G401 (cell line): ENCODE measurements around the gene KIF4A. TPM values are rescaled to one million over a fixed set of nuclear protein-coding genes. Genes with fewer than 3 reads are reported as not detected.
A peak's percentile ranks its signal among the peaks of the same experiment; 100 is the strongest.
"Not testable (repeated sequence)": the region's sequence is repeated elsewhere in the genome, so short reads cannot be mapped to it uniquely, and the experiment has no call there.

Source experiments
- DNase-seq: peaks from one replicate; pipeline ENCODE4 v3.0.0-alpha.2; 2015; ENCODE audit warnings: low spot score
- in situ Hi-C: cut with HindIII; loops from 2 replicates; pipeline ENCODE4 v1.10.0; 2016; ENCODE audit warnings: low sequenced_read_pairs, mixed read lengths
- total RNA-seq: library from RNA; depleted of rRNA; stranded (reverse); fragments of >200 nt; shearing (Covaris generic); gene quantifications from 2 replicates; pipeline ENCODE4 v1.2.3, GENCODE V29; 2014

The KIF4A gene
- total RNA-seq, 1 experiment from 2014 or later: 38.1 TPM

DNA sequence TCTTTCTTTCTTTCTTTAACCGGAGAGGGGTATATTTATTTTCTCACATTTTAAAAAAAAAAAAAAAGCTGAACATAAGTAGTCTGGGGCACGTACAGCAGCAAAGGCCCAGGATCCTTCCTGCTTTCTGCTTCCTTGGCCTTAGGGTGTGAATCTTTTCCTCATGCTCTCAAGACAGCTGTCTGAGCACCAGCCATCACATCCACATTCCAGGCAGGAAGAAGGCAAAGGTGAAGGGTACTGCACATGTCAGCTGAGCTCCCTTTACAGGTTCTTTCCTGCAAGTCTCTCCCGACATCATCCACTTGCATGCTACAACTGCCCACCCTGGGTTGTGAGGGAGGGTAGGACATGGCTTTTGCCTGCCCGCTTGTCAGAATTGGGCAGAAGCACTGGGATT is 69.6 kb downstream of the KIF4A start:
- in situ Hi-C loops: no loop called here
- no peak for DNase-seq

DNA sequence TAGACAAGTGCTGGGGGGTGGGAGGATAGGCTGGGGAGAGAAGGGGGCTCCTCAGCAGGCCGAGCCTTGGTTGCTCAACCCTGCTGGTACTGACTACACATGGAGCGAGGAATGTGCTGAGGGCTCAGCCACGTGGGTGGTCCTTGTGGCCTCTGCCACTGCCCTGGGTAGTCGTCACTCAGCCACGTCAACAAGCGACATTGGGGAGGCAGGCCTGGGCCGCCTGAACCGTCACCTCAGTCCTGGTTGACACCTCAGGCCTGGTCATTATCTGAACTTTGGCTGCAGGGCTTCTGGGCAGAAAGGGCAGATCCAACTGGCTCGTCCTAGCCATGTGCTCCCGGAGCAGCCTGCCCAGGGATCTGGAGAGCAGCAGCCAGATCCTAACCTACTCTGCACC is 70.5 kb downstream of the KIF4A start:
- in situ Hi-C loops: no loop called here
- DNase-seq: no peak

- DNase-seq, in situ Hi-C loops: not testable (repeated sequence)
Measured at GRCh38 chrX:70368731-70369130, 78.8 kb downstream of the KIF4A start.

GRCh38 chrX:70386235-70386634 is 96.3 kb downstream of the KIF4A start:
- in situ Hi-C loops: no loop called here
- DNase-seq: no peak

DNA sequence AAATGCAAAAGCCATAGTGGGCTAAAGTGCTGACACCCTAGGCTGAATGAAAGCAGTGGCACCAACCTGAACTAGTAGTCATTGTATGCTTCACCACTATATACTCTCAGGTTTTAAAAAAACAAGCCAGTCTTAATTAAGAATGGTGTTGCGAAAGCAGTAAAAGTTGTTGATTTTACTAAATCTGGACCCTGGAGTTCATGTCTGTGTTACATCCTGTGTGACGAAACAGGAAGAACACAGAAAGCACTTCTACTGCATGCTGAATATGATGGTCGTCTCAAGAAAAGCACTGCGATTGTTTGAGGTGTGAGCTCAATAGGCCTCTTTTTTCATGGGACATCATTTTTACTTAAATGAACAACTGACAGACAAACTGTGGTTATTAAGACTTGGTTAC is 109.0 kb downstream of the KIF4A start:
- no peak for DNase-seq
- in situ Hi-C loops: no loop called here

DNA sequence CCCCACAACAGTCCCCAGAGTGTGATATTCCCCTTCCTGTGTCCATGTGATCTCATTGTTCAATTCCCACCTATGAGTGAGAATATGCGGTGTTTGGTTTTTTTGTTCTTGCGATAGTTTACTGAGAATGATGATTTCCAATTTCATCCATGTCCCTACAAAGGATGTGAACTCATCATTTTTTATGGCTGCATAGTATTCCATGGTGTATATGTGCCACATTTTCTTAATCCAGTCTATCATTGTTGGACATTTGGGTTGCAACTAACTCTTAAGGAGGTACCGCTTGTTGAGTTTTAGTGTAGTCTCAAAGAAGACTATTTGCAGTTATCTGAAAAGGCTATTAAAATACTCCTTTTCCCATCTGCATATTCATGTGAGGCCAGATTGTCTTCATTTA is 110.3 kb downstream of the KIF4A start:
- in situ Hi-C loops, DNase-seq: not testable (repeated sequence)

DNA sequence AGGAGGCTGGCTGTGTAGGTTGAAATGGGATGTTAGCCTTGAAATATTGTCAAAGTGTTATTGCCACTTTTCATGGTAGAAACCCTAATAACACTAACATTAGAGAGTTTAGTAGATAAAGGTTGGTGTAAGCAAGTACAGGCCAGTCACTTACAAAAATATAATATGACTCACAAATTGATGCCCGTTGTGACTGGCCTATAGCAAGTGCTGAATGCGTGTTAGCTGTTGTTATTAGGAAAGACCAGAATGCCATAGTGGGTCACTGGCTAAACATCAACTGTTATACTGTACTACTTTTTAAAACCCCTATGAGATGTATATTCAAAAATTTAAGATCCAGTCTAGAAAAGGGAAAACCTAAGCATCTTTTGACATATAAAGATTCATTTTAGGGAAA is 112.8 kb downstream of the KIF4A start:
- no peak for DNase-seq
- in situ Hi-C loops: no loop called here

- no peak for DNase-seq
- in situ Hi-C loops: no loop called here
Measured at GRCh38 chrX:70405003-70405402, 115.1 kb downstream of the KIF4A start.

- no peak for DNase-seq
- in situ Hi-C loops: no loop called here
Measured at GRCh38 chrX:70410921-70411320, 121.0 kb downstream of the KIF4A start.

- DNase-seq: no peak
- in situ Hi-C loops: no loop called here
Measured at GRCh38 chrX:70411475-70411874, 121.6 kb downstream of the KIF4A start.

DNA sequence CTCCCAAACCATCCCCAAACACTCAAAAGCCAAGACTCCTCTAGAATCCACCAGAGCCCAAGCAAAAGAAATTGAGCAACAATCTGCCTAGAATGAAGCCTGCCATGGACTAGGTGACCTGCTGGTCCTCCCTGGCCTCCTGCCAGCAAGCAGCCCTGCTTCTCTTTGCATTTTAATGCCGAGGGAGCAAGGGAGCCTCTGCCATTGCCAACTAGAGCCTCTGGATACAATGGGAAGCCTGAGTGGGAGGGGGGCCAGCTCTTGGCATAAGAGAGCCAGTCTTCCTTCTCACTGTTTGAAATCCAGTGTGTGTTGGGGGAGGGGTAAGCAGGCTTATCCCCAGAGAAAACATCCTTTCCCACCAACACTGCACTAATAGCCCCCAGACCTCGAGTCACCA is 131.7 kb downstream of the KIF4A start:
- DNase-seq: peak; percentile 23
- in situ Hi-C loops: no loop called here

DNA sequence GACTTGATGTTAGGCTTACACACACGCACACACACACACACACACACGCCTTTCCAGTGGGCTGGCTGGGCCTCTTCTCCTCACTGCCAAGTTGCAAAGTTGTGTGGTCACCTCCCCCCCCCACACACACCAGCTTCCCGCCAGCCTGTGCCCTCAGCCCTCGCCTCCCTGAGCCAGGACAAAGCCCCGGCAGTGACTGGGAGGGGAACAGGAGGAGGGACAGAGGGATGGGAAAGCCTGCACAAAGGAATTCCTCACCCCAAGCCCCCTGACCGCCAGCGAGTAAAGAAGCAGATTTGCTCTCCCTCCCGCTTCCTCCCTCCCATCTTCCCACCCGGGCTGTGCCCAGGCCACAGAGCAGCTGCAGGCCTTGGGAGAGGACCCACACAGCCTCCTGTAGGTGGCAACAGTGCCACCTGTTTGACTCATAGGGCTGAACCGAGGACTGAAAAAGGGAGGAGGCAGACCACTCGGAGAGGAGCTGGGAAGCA is 133.0 kb downstream of the KIF4A start, which contains the start of gene GDPD2:
GDPD2 (plus strand) TSS at position 464 of the 491 bp plus-strand sequence. CDS start 1,671 bp downstream, outside the sequence.
- in situ Hi-C loops: no loop called here
- DNase-seq: peak; percentile 44

- DNase-seq: no peak
- in situ Hi-C loops: no loop called here
Measured at GRCh38 chrX:70423936-70424675, 134.2 kb downstream of the KIF4A start.

DNA sequence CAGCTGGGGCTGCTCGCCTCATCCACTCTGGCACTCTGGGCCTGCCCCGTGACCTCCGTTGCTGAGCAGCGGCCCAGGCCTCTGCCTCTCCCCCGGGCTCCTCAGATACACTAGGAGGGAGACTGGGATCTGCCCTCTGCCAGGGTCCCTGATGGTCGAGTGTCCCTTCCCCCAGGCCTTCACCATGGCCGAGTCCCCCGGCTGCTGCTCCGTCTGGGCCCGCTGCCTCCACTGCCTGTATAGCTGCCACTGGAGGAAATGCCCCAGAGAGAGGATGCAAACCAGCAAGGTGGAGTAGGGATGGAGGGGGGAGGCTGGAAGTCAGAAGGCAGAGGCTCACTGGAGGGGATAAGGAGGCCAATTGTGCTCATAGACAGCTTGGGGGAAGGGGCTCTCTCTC is 134.9 kb downstream of the KIF4A start:
- DNase-seq: no peak
- in situ Hi-C loops: no loop called here

DNA sequence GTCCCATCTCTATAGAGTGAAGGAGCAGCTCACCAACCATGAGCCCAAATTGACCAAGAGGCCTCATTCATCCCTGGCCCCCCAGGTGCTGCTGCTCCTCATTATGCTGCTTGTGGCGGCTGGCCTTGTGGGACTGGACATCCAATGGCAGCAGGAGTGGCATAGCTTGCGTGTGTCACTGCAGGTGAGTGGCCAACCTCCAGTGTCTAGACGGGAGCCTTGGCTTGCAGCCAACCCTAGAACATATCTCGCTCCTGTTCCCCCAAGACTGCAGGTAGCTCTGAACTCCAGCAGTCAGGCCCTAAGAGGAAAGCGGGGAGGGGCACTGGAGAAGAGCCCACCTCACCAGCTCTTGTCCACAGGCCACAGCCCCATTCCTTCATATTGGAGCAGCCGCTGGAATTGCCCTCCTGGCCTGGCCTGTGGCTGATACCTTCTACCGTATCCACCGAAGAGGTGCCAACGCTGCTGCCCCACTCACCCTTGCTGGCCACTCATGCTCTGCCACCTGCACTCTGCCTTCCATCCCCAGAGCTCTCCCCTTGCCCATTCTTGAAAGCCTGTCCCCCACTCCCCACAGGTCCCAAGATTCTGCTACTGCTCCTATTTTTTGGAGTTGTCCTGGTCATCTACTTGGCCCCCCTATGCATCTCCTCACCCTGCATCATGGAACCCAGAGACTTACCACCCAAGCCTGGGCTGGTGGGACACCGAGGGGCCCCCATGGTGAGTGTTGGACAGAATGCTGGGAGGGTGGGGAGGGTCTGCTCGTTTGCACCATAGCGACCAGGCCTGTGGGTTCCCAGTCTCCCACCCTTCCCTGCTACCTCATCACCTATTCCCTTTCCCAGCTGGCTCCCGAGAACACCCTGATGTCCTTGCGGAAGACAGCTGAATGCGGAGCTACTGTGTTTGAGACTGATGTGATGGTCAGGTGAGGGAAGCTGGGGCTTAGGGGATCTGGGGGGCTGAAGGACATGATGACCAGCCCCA is 136.7 kb downstream of the KIF4A start:
- no peak for DNase-seq
- in situ Hi-C loops: no loop called here

- in situ Hi-C loops: no loop called here
- DNase-seq: no peak
Measured at GRCh38 chrX:70427365-70427764, 137.5 kb downstream of the KIF4A start.

- in situ Hi-C loops: no loop called here
- no peak for DNase-seq
Measured at GRCh38 chrX:70429759-70430158, 139.9 kb downstream of the KIF4A start.

DNA sequence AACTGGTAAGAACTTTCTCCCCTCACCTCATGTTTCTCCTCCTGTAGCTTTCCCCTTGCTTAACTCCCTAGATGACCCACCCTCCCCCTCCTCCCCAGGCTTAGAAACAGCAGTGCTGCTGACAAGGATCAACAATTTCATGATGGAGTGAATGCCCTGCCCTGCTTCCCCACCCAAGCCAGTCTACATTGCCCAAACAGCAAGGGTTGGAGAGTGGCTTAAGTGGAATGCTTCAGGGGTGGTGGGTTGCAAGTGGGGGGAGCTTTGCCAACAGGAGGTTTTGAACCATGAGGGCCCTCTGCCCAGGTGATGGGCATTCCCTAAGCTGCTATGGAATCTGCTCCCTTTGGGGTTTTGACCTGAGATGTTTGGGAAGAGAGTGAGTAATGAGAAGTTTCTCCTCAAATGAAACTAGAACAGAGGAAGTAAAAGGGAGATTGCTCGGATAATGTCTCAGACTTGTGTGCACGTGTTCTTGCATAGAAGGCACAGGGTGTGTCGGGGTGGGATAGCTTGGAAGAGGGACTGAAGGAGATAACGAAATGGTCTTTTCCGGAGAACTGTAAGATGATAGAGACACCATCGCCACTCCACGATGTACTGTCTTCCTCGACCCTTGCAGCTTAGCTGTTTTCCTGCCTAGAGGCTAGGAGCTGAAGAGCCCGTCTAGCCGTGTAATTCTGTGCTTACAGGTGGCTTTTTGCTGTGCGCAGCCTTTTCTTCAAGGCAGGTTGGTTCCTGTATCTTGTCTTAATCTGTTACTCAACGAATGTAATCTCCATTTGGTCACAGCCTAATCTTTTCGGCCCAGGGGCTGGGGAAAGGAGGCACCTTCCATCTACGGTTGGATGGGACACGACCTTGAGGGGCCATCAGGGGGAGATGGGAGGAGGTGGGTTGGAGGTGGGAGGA is 143.3 kb downstream of the KIF4A start:
- in situ Hi-C loops: no loop called here
- DNase-seq: no peak

DNA sequence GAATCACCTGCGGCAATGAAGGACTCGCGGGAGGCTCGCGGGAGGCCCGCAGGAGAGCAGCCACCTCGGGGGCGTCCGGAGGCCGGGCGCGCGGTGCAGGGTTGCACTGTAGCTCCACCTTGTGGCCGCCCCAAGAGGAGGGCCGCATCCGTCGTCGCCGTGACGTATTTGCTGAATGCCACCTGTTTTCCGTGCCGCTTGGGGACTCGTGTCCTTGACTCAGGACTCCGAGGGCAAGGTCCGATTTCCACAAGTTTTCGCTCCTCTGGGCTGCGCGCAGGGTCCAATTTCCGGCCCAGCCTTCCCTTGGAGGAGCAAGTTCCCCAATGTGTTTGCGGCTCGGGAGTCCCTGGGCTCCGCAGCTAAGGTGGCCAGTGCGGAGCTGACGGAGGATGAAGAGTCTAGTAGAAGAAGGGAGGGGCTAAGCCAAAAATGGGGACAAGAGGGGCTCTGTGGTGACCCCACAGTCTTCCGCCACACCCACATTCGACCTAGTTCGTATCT is 144.0 kb downstream of the KIF4A start:
- in situ Hi-C loops: no loop called here
- DNase-seq: peak; percentile 73
